ENCODE data around the gene DHRS9.
"Not testable (repeated sequence)": the region's sequence is repeated elsewhere in the genome, so short reads cannot be mapped to it uniquely, and the experiment has no call there.

DHRS9 gene

GRCh38 chr2:169050476-169051240 lies 18.7 kb upstream of the DHRS9 start:
- Histone ChIP-seq H3K4me1 (no peaks in the 10 kb centered on the region), H3K36me3 (no peaks in the 10 kb centered on the region), H3K9me3 (no peaks in the 10 kb centered on the region), H3K27me3 (no peaks in the 10 kb centered on the region), H3K4me3 (ENCODE audit: low read depth, low read length) (no peak overlapping the region)
- TF ChIP-seq, protein P1, sequence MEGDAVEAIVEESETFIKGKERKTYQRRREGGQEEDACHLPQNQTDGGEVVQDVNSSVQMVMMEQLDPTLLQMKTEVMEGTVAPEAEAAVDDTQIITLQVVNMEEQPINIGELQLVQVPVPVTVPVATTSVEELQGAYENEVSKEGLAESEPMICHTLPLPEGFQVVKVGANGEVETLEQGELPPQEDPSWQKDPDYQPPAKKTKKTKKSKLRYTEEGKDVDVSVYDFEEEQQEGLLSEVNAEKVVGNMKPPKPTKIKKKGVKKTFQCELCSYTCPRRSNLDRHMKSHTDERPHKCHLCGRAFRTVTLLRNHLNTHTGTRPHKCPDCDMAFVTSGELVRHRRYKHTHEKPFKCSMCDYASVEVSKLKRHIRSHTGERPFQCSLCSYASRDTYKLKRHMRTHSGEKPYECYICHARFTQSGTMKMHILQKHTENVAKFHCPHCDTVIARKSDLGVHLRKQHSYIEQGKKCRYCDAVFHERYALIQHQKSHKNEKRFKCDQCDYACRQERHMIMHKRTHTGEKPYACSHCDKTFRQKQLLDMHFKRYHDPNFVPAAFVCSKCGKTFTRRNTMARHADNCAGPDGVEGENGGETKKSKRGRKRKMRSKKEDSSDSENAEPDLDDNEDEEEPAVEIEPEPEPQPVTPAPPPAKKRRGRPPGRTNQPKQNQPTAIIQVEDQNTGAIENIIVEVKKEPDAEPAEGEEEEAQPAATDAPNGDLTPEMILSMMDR (IDR thresholded peaks at IDR 0.05; ENCODE audit: low read depth, low read length): no peak
- DNase-seq: no peak

DNA sequence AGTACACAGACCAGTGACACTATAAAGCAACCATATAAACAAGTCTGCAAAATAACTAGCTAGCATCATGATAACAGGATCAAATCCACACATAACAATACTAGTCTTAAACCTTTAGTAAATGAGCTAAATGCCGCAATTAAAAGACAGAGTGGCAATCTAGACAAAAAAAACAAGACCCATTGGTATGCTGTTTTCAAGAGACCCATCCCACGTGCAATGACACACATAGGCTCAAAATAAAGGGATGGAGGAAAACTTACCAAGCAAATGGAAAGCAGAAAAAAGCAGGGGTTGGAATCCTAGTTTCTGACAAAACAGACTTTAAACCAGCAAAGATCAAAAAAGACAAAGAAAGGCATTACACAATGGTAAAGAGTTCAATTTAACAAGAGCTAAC lies 14.8 kb upstream of the DHRS9 start:
- not testable (repeated sequence) for H3K4me1 ChIP-seq; H3K9me3 ChIP-seq; H3K4me3 ChIP-seq (ENCODE audit: low read depth, low read length); DNase-seq; H3K36me3 ChIP-seq; H3K27me3 ChIP-seq

GRCh38 chr2:169064199-169064598 lies 5.2 kb upstream of the DHRS9 start:
- not testable (repeated sequence) for H3K4me1 ChIP-seq; H3K9me3 ChIP-seq; H3K4me3 ChIP-seq (ENCODE audit: low read depth, low read length); H3K27me3 ChIP-seq; H3K36me3 ChIP-seq; DNase-seq

- Histone ChIP-seq H3K27me3 (no peaks in the 10 kb centered on the region), H3K4me3 (ENCODE audit: low read depth, low read length) (no peak overlapping the region), H3K36me3 (no peaks in the 10 kb centered on the region), H3K4me1 (no peaks in the 10 kb centered on the region), H3K9me3 (no peaks in the 10 kb centered on the region)
- DNase-seq: no peak
- TF ChIP-seq, protein P1 (IDR thresholded peaks at IDR 0.05; ENCODE audit: low read depth, low read length): no peak
These were observed 3.9 kb upstream of the DHRS9 start for GRCh38 chr2:169065422-169065821.

DNA sequence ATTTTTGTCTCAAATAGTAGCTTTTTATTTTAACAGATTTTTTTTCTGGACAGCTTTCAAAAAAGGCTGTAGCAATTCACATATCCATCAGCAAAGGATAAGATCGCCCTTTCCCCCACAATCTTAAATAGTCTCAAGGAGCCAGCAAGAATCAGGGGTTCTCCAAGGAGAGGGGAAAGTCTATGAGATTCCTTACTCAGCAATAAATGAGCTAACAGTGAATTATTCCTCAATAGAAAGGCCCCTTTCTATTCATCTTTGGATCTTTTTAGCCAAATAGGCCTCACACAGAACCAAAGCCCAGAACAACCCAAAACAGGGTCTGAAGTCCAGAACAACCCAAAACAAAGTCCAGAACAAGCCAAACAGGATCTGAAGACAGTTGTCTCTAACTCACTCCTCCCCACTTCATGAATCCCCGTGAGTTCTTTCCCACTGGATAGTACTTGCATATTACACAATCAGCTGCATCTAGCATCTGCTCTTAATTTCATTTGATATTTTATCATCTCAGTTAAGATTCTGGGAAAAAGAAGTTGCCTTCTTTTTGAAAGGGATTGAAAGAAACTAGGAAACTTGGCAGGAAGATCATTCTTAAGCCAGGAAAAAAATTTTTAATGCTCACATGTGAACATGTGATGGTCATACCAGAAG lies 3.4 kb upstream of the DHRS9 start:
- H3K4me1 ChIP-seq: no peaks in the 10 kb centered on the region
- DNase-seq: no peak
- H3K27me3 ChIP-seq: no peaks in the 10 kb centered on the region
- H3K9me3 ChIP-seq: no peaks in the 10 kb centered on the region
- H3K4me3 ChIP-seq (ENCODE audit: low read depth, low read length): no peak overlapping the region
- H3K36me3 ChIP-seq: no peaks in the 10 kb centered on the region
- TF ChIP-seq, protein P1 (IDR thresholded peaks at IDR 0.05; ENCODE audit: low read depth, low read length): no peak

DNA sequence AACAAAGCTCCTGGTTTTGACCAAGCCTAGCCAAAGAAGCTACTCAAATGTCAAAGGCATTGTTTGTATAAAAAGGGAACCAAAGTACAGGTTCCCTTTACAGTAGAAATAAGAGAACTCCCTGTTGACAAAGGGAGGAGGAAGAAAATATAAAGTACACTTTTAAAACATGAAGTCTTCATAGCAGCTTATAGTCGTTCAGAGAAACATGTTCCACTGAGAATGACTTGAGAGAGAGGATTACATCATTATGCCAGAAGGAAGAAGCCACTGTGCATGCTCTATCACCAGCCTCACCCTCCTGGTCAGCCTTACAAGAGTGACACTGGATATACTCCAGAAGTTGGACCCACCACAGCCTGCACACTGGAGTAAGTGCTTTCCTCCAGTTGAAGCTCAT lies 2.5 kb upstream of the DHRS9 start:
- Histone ChIP-seq H3K9me3 (no peaks in the 10 kb centered on the region), H3K4me3 (ENCODE audit: low read depth, low read length) (no peak overlapping the region), H3K27me3 (no peaks in the 10 kb centered on the region), H3K36me3 (no peaks in the 10 kb centered on the region), H3K4me1 (no peaks in the 10 kb centered on the region)
- TF ChIP-seq, protein P1 (IDR thresholded peaks at IDR 0.05; ENCODE audit: low read depth, low read length): no peak
- DNase-seq: no peak

DNA sequence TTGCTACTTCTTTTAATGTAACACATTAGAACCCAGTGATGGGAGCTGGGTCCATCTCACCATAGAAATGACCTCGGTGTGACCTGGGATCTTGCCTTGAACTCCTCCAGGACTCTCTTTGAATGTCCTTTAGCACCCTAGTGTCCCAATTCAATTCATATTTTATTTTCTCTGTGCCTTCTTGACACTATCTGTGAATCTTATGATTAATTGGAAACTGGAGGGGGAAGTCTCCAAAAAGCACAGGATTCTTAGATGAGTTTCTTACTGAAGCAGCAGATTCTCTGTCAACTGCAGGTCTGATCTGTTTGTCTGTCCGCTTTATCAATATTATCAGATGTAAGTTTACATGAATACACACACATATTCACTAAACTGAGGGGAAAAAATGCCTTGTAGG lies 470 bp downstream of the DHRS9 start:
- no peaks in the 10 kb centered on the region for H3K9me3 ChIP-seq
- no peaks in the 10 kb centered on the region for H3K27me3 ChIP-seq
- TF ChIP-seq, protein P1 (IDR thresholded peaks at IDR 0.05; ENCODE audit: low read depth, low read length): no peak
- no peak overlapping the region for H3K4me3 ChIP-seq (ENCODE audit: low read depth, low read length)
- no peak for DNase-seq
- H3K4me1 ChIP-seq: no peaks in the 10 kb centered on the region
- H3K36me3 ChIP-seq: no peaks in the 10 kb centered on the region
